Measurements from ENCODE around the gene CPNE5.

The CPNE5 gene

DNA sequence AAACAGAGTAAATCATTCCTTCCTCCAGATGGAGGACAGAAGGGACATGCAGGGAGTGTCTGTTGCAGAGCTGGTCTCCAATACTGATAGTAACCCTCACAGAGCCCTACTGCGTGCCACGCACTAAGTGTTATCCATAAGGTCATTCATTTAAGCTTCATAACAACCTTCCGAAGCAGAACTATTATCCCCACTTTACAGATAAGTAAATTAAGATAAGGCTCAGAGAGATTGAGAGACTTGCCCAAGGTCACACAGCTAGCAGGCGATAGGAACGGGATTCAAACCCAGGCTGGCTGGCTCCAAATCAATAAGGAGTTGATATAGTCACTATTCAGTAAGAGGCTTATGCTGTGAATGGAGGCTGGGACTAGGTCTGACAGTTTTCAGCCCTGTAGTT, 30.6 kb downstream of the CPNE5 start:
- TF ChIP-seq, protein P1, sequence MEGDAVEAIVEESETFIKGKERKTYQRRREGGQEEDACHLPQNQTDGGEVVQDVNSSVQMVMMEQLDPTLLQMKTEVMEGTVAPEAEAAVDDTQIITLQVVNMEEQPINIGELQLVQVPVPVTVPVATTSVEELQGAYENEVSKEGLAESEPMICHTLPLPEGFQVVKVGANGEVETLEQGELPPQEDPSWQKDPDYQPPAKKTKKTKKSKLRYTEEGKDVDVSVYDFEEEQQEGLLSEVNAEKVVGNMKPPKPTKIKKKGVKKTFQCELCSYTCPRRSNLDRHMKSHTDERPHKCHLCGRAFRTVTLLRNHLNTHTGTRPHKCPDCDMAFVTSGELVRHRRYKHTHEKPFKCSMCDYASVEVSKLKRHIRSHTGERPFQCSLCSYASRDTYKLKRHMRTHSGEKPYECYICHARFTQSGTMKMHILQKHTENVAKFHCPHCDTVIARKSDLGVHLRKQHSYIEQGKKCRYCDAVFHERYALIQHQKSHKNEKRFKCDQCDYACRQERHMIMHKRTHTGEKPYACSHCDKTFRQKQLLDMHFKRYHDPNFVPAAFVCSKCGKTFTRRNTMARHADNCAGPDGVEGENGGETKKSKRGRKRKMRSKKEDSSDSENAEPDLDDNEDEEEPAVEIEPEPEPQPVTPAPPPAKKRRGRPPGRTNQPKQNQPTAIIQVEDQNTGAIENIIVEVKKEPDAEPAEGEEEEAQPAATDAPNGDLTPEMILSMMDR (IDR thresholded peaks at IDR 0.05; ENCODE audit: low read depth, low read length) = no peak
- TF ChIP-seq EZH2phosphoT487 (IDR thresholded peaks at IDR 0.05; ENCODE audit: low read depth) = no peak
- no peaks in the 10 kb centered on the region for H3K79me2 ChIP-seq (ENCODE audit: low read length)
- no peaks in the 10 kb centered on the region for H3K9me3 ChIP-seq (ENCODE audit: insufficient read depth, low read length)
- H3K27me3 ChIP-seq (ENCODE audit: low read depth, low read length) = peaks cover 17% of the 10 kb centered on the region
- no peak overlapping the region for H2AFZ ChIP-seq (ENCODE audit: low read depth, low read length)
- no peaks in the 10 kb centered on the region for H3K36me3 ChIP-seq (replicated peaks; ENCODE audit: low read depth, low read length)
- no peaks in the 10 kb centered on the region for H4K20me1 ChIP-seq (ENCODE audit: insufficient read depth, low read length)
- no peaks in the 10 kb centered on the region for H3K4me1 ChIP-seq (ENCODE audit: low read length)
- H3K4me3 ChIP-seq (ENCODE audit: low read length) = no peak overlapping the region
- H3K27ac ChIP-seq (ENCODE audit: low read length) = no peak overlapping the region
- H3K9ac ChIP-seq (ENCODE audit: low read length) = no peak overlapping the region
- no peak overlapping the region for H3K4me2 ChIP-seq (ENCODE audit: low read length)

DNA sequence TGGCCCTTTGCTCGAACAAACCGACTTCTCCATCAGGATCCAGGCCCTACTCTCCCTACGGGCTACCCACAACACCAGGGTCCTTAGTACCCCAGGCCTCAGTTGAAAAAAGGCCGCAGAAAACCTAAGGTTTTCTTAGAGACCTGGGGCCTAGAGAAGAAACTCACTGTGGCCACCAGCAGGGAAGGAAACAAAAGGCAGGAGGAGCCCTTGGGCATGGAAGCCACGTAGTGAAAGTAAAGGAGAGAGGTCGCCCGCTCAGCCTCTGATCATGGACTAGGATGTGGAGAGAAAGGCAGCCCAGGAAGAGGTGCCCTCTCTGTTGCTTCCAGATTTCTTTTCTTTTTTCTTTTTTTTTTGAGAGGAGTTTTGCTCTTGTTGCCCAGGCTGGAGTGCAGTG, 31.5 kb downstream of the CPNE5 start:
- TF ChIP-seq, protein P1 (IDR thresholded peaks at IDR 0.05; ENCODE audit: low read depth, low read length) = no peak
- no peak for TF ChIP-seq EZH2phosphoT487 (IDR thresholded peaks at IDR 0.05; ENCODE audit: low read depth)
- Histone ChIP-seq H3K4me3 (ENCODE audit: low read length) (no peak overlapping the region), H3K4me2 (ENCODE audit: low read length) (no peak overlapping the region), H4K20me1 (ENCODE audit: insufficient read depth, low read length) (no peaks in the 10 kb centered on the region), H2AFZ (ENCODE audit: low read depth, low read length) (no peak overlapping the region), H3K79me2 (ENCODE audit: low read length) (no peaks in the 10 kb centered on the region), H3K27ac (ENCODE audit: low read length) (no peak overlapping the region), H3K36me3 (replicated peaks; ENCODE audit: low read depth, low read length) (no peaks in the 10 kb centered on the region), H3K4me1 (ENCODE audit: low read length) (no peaks in the 10 kb centered on the region), H3K9me3 (ENCODE audit: insufficient read depth, low read length) (no peaks in the 10 kb centered on the region), H3K27me3 (ENCODE audit: low read depth, low read length) (peaks cover 17% of the 10 kb centered on the region), H3K9ac (ENCODE audit: low read length) (no peak overlapping the region)

DNA sequence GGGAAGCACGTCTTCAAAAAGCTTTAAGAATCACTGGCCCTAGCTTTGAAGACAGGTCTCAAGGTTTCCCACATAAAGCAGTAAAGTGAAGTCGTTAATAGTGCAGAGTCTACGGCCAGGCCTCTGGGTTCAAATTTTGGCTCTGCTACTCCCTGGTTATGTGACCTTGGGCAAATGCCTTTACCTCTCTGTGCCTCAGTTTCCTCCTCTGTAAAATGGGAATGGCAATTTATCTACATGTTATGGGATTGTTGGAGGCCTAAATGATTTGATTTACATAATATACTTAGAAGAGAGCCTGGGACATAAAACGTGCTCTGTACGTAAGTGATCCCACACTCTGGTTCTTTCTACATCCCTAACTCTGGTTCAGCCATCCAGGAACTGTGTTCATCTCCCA, 32.1 kb downstream of the CPNE5 start:
- Histone ChIP-seq H3K27ac (ENCODE audit: low read length) (no peak overlapping the region), H3K9ac (ENCODE audit: low read length) (no peak overlapping the region), H3K4me2 (ENCODE audit: low read length) (no peak overlapping the region), H3K4me3 (ENCODE audit: low read length) (no peak overlapping the region), H3K27me3 (ENCODE audit: low read depth, low read length) (peaks cover 17% of the 10 kb centered on the region), H2AFZ (ENCODE audit: low read depth, low read length) (no peak overlapping the region), H3K79me2 (ENCODE audit: low read length) (no peaks in the 10 kb centered on the region), H4K20me1 (ENCODE audit: insufficient read depth, low read length) (no peaks in the 10 kb centered on the region), H3K36me3 (replicated peaks; ENCODE audit: low read depth, low read length) (no peaks in the 10 kb centered on the region), H3K9me3 (ENCODE audit: insufficient read depth, low read length) (no peaks in the 10 kb centered on the region), H3K4me1 (ENCODE audit: low read length) (no peaks in the 10 kb centered on the region)
- TF ChIP-seq, protein P1 (IDR thresholded peaks at IDR 0.05; ENCODE audit: low read depth, low read length) = no peak
- TF ChIP-seq EZH2phosphoT487 (IDR thresholded peaks at IDR 0.05; ENCODE audit: low read depth) = no peak

DNA sequence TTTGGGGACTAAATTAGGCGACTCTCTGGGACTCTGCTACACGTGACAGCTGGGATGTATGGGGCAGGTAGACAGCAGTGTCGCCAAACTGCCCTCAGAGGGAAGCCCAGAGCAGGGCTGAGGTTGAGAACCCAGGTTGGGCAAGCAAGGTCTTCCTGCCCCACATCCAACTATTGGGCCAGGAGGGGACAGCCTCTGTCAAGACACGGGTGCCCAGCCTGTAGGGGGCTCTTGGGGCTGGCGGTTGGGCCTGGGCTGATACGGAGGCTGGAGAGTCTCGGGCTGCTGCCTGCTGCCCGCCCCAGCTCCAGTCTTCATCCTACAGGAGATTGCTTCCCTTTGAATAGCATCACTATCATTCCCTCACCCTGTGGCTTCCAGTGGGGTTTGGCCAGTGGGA, 33.3 kb downstream of the CPNE5 start:
- no peak overlapping the region for H3K9ac ChIP-seq (ENCODE audit: low read length)
- no peak for TF ChIP-seq EZH2phosphoT487 (IDR thresholded peaks at IDR 0.05; ENCODE audit: low read depth)
- TF ChIP-seq, protein P1 (IDR thresholded peaks at IDR 0.05; ENCODE audit: low read depth, low read length) = no peak

More for the DNA sequence above, 33.3 kb downstream of the CPNE5 start:
- H3K4me3 ChIP-seq (ENCODE audit: low read length) = no peak overlapping the region
- no peaks in the 10 kb centered on the region for H3K4me1 ChIP-seq (ENCODE audit: low read length)
- no peak overlapping the region for H2AFZ ChIP-seq (ENCODE audit: low read depth, low read length)
- no peak overlapping the region for H3K27ac ChIP-seq (ENCODE audit: low read length)
- H3K27me3 ChIP-seq (ENCODE audit: low read depth, low read length) = peaks cover 17% of the 10 kb centered on the region
- no peaks in the 10 kb centered on the region for H4K20me1 ChIP-seq (ENCODE audit: insufficient read depth, low read length)
- H3K4me2 ChIP-seq (ENCODE audit: low read length) = no peak overlapping the region
- H3K79me2 ChIP-seq (ENCODE audit: low read length) = no peaks in the 10 kb centered on the region
- H3K9me3 ChIP-seq (ENCODE audit: insufficient read depth, low read length) = no peaks in the 10 kb centered on the region
- no peaks in the 10 kb centered on the region for H3K36me3 ChIP-seq (replicated peaks; ENCODE audit: low read depth, low read length)

All from OCI-LY3 (cell line).